Fibroblast of skin of back (primary cell): ENCODE results near the gene NAA15. TPM values are rescaled to one million over a fixed set of nuclear protein-coding genes. Genes with fewer than 3 reads are reported as not detected.
"Not testable (repeated sequence)": the region's sequence is repeated elsewhere in the genome, so short reads cannot be mapped to it uniquely, and the experiment has no call there.

Experiments
- DNase-seq: peaks from one replicate; pipeline ENCODE4 v3.0.0-alpha.2; 2013
- polyA plus RNA-seq, 2 experiments: library from polyadenylated mRNA; unstranded; fragments of 120-200 nt; gene quantifications; one replicate each; pipeline ENCODE4 v1.2.1, GENCODE V29; 2013; ENCODE audit not compliant: insufficient read length in 2 of 2

Gene NAA15
- polyA plus RNA-seq (2013, experiment 1 of 2; ENCODE audit: insufficient read length) = 23.8 TPM
- polyA plus RNA-seq (2013, experiment 2 of 2; ENCODE audit: insufficient read length) = 16.2 TPM

DNA sequence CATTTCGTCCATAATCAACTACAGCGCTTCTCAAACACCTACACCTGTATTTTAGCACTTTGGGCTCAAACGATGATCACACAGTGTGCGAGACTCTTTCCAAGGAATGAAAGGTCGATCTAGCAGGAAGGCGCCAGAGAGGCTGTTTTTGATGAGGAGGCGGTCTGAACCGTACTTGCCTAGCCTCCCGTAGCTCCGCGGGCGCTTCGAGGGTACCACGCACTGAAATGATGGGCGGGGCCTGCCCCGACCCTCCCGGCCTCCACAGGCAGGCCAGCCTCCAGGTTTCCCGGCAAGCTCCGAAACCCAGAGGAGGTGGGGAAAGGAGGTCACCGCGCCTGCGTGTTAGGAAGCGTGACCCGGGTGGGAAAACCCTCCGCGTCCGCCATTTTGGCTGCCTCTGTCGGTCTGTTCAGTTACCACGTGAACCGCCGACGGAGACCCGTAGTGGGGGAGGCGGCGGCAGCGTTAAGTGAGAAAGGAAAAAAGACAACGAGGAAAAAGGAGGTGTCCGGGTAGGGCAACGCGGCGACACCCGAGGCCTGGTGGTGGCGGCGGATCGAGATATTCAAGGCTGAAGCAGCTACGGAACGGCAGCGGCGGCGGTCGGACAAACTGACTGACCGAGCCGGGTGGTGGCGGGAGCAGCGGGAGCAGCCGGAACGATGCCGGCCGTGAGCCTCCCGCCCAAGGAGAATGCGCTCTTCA, at the start of gene NAA15:
Gene NAA15 (plus strand): TSS at position 393 of the 708 bp plus-strand sequence. CDS start 273 bp downstream, at position 666.
- DNase-seq = peak; percentile 98

DNA sequence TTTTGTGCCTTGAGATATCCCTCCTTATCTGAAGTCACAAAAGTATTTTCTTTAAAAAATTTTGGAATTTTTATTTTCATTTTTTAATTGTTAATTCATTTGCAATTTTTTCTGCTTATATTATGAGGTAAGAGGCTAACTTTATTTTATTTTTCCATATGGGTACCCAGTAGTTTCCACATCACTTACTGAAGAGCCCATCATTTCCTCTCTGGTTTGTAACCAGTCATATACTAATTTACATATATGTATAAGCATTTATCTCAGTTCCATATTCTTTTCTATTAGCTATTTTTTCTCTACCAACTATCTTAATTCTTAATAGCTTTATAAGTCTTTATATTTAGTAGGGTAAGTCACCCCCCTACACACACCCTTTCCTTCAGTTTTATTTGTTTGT, 48.3 kb upstream of the NAA15 start:
- DNase-seq = no peak

GRCh38 chr4:139253713-139254112, 47.6 kb upstream of the NAA15 start:
- DNase-seq = peak; percentile 45

GRCh38 chr4:139255581-139255980, 45.7 kb upstream of the NAA15 start:
- DNase-seq = not testable (repeated sequence)

GRCh38 chr4:139256349-139256748, 45.0 kb upstream of the NAA15 start:
- DNase-seq = peak; percentile 54

DNA sequence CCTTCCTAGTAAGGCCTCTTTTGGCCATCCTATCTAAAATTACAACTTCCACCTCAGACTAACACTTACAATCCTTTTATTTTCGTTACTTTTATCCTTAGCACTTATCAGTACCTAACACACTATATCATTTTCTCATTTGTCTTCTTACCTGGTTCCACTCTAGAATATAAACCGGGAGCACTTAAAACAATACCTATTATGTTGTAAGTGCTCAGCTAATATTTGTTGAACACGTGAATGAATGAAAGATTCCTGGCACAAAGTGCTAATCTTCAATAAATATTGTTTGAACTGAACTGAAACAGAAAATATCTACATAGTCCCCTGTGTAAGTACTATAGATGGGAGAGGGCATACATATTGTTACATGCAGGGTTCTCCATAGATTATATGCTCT, 35.7 kb upstream of the NAA15 start:
- DNase-seq = no peak

DNA sequence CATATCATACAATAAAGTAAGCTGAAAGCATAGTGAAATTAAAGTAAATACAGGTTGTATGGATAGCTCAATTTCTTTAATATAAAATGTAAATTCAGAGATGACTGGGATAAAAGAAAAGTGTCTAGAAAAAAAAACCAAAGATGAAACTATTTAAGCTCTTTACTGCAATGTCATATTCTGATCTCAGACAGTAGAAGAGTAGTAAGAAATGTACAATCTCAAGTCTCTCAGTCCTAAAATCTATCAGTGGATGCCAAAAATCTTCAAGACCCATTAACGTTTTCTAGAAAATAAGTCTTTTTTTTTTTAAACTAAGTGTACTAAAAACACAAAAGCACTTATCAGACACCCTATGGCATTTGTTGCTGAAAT, 35.1 kb upstream of the NAA15 start:
- no peak for DNase-seq

GRCh38 chr4:139266583-139267257, 34.6 kb upstream of the NAA15 start:
- DNase-seq = peak; percentile 54

DNA sequence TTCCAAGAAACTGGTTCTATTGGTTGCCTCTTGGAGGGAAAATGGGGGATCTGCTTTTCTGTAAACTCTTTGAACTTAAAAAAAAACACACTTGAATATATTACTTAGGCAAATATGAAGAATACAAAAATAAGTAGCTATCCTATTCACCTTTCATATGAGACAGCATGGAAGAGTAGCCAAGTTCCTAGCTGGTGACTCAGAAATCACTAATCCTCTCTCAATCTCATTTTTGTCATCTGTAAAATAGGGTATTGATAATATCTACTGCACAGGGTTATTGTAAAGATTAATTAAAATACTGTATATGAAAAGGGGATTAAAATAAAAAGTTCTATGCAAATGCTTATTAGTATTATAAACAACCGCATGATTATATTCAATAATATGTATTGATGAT, 34.0 kb upstream of the NAA15 start:
- no peak for DNase-seq

- DNase-seq = no peak
Observed at GRCh38 chr4:139273835-139274234, 27.5 kb upstream of the NAA15 start.

DNA sequence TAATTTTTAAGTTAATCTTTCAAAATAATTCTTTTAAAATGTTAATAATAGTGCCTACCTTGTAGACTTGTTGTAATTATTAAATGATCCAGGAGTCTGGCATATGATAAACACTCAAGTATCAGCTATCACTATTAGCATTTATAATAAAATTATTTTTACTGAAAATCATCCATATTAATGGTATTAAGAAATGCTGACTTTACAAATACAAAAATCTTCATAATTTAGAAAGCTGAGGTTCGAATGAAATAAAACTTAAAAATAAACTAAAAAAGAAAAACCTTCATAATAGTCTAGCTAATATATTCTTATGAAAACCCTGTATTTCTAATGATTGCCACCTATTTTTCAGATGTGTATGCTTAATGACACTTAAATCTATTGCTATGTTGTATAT, 26.5 kb upstream of the NAA15 start:
- DNase-seq = no peak

DNA sequence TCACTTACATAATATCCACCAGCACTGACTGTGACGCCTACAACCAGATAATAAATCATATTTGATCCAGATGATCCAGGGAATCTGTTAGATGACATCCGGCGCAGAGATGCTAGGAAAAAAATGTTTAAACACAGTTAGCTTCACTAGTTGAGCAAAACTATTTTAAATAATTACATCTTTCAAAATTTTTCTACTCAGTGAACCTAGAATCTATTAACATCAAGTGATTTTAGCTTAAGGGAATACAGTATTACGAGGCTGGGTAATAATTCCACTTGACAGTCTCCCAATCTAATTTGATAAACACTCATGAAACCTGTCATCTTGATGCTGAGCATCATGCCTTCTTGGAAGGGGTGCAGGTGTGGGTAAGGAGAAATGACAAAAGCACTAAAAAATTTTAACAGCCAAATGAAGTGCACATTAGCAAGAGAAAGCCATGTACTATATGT, 26.0 kb upstream of the NAA15 start:
- DNase-seq = no peak

DNA sequence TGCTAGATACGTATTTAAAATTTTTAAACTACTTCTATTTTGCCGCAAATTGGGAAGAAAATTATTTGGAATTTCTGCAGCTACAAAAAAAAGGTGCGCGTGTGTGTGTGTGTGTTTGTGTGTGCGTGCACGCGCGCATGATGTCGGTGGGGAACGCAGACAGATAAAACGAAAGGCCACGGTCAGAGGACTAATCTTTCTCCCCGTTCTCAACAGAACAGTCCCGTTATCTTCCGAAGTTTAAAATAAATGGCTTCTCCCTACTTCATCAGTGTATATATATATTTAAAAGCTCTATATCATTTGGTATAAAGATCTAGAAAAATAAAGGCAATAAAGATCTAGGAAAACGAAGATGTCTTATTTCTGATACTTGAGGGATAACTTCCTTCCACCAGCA, 22.8 kb upstream of the NAA15 start:
- DNase-seq = no peak

- DNase-seq = no peak
Observed at GRCh38 chr4:139278912-139279759, 22.2 kb upstream of the NAA15 start.

DNA sequence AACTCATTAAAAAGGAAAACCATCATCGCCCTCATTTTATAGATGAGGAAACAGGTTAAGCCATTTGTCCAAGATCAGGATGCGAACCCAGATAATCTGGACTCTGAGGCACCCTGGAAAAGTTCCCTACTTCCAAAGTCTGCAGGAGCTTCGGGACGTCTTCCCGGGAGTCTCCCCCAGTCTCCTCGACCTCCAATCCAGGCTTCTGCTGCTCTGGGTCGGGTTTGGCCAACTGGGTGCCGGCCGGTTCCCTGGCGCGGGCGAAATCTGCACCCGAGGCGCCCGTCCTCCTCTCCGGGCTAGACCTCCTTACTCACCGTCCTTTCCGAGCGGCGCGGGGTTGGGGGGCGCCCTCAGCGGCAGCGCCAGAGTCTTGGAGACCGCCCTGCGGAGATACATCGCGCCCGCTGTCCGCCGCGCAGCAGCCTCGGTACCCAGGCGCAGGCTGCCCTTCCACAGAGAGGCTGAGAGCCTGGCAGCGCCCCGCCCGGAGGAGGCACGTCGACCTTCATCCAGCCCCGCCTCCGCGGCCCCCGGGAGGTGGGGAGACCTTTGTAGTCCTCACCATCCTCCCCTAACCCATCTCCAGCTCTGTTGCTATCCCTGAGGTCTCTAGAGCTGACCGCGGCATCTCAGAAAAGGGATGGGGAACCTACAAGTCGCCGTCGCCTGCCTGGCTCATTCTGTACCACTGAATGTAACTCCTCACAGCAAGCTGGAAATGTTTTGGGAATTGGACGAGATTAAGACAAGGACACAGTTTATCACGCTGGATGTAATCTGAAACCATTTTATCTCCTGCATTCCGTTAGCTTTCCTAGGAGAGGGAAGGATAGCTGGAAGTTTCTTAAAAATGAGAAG, 21.3 kb upstream of the NAA15 start, which contains the start of gene MGARP:
Gene MGARP (minus strand): TSS at position 466 of the 861 bp plus-strand sequence. CDS start 67 bp downstream, at position 399.
- peak; percentile 30 for DNase-seq

GRCh38 chr4:139282065-139282720, 19.1 kb upstream of the NAA15 start:
- DNase-seq = peak; percentile 31

DNA sequence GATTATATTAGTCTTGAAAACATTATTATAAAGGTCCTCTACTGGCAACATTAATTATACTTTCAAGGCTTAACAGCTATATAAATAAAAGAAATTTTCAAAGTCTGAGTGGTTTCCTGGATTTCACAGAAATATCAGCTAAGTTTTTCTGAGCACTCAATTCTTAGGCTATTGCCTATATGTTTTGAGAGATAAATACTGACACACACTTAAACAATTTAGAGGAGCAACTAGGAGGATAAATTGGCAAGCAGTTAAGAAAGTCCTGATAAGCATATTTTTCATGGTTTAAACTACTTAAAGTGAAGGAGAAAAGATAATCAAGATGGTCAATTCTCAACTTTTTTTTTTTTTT, 18.6 kb upstream of the NAA15 start:
- peak; percentile 47 for DNase-seq

DNA sequence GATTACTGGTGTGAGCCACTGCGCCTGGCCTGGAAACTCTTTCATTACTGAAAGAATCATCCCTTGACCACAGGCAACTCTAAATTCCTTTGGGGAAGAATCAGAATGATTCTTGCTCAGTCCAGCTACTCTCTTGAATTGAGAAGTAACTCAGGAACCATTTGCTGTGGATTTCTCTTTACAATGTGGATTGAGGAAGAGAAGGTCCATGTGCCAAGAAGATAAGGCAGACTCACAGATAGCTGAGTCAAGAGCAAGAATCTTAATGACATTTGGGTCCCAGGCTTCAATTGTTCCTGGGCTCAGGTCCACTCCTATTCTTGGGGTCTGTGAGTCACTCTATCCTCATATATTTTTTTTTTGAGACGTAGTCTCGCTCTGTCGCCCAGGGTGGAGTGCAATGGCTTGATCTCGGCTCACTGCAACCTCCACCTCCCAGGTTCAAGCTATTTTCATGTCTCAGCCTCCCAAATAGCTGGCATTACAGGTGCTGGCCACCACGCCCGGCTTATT, 15.1 kb upstream of the NAA15 start:
- no peak for DNase-seq

DNA sequence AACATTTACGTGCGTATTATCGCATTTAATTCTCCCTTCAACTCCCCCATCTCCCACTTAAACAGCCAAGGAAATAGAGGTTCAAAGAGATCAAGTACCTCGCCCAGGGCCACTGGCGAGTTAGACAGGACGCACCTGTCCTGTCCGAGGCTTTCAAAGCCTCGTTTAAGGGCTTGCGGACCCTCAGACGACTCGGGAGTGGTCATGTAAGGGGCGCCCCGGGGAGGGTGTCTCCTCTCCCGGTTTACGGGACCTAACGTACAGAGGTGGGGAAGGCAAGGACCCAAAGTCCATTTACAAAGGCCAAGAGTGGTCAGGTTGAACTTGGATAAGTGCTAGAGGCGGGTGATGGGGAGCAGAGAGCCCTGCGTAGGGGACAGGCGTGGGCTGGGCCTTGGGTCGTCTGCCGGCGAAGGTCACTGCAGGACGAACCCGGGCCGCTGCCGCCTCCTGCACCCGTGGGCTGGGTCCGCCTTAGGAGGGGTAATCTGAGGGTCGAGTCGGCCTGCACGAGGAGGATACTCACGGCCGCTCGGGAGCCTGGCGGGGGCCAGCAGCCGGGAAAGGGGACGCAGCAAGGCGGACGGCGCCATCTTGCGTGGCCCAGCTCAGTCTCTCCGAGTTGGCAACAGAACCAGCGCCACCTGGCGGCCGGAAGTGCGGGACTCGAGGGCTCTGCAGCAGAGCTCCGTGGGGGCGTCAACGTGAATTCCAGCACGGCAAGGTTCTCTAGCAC, 5.9 kb upstream of the NAA15 start:
- DNase-seq = peak; percentile 90

DNA sequence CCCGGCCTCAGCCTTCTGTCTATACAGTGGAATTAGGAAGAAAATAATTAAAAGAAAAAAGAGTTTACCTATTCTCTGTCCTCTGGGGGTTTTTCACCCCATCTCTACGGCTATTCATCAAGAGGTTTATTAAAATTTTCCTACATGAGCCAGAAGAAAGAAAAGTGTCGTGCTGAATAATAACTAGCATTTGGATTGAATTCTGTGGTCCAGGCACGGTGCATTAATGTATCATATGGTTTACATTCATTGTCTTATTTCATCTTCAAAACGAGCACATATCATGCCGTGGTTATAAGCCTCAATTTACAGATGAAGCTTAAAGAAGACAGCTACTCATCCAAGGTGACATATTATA, 5.4 kb upstream of the NAA15 start:
- DNase-seq = no peak

- no peak for DNase-seq
Observed at GRCh38 chr4:139297001-139297410, 4.3 kb upstream of the NAA15 start.
